ENCODE results near the gene DARS1.

Gene DARS1

DNA sequence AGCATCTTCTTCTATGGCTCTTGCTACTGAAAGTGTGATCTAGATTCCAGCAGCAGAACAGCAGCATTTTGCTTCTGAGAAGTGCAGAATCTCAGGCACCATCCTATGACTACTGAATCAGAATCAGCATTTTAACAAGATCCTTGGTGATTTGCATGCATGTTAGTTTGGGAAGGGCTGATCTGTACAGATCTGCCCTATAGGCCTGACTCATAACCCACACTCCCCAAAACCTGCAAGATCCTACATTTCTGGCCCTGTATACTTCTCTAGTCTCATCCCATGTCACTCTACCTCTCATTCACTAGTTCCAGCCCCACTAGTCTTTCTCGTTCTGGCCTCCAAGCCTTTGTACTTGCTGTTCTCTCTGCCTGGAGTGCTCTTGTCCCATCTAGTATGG, 15.7 kb upstream of the DARS1 start:
- no peaks in the 10 kb centered on the region for H3K36me3 ChIP-seq (ENCODE audit: low read length)
- no peaks in the 10 kb centered on the region for H3K9me2 ChIP-seq (replicated peaks; ENCODE audit: insufficient read depth, low read length)
- no peak for TF ChIP-seq EZH2phosphoT487 (conservative IDR thresholded peaks at IDR 0.05; ENCODE audit: low read length)
- TF ChIP-seq, protein P1, sequence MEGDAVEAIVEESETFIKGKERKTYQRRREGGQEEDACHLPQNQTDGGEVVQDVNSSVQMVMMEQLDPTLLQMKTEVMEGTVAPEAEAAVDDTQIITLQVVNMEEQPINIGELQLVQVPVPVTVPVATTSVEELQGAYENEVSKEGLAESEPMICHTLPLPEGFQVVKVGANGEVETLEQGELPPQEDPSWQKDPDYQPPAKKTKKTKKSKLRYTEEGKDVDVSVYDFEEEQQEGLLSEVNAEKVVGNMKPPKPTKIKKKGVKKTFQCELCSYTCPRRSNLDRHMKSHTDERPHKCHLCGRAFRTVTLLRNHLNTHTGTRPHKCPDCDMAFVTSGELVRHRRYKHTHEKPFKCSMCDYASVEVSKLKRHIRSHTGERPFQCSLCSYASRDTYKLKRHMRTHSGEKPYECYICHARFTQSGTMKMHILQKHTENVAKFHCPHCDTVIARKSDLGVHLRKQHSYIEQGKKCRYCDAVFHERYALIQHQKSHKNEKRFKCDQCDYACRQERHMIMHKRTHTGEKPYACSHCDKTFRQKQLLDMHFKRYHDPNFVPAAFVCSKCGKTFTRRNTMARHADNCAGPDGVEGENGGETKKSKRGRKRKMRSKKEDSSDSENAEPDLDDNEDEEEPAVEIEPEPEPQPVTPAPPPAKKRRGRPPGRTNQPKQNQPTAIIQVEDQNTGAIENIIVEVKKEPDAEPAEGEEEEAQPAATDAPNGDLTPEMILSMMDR (IDR thresholded peaks at IDR 0.05; ENCODE audit: insufficient read depth, low read length, poor library complexity, severe bottlenecking) = no peak
- no peak overlapping the region for H3K4me3 ChIP-seq (ENCODE audit: insufficient read depth, low read length, poor library complexity, severe bottlenecking)
- H3K9me3 ChIP-seq (ENCODE audit: insufficient read depth, low read length) = no peaks in the 10 kb centered on the region
- H3F3A ChIP-seq (ENCODE audit: insufficient read depth) = peaks cover 24% of the 10 kb centered on the region
- H3K79me2 ChIP-seq (ENCODE audit: insufficient read depth, low read length) = no peaks in the 10 kb centered on the region
- H4K20me1 ChIP-seq (ENCODE audit: low read depth, low read length) = no peaks in the 10 kb centered on the region
- H3K4me2 ChIP-seq (ENCODE audit: low read depth, low read length, poor library complexity, severe bottlenecking) = no peak overlapping the region
- H3K27me3 ChIP-seq (ENCODE audit: low read length) = no peaks in the 10 kb centered on the region
- peak overlapping the region; percentile 27; the same call in 1 of the 2 replicates for H3K27ac ChIP-seq (ENCODE audit: low read depth, low read length)
- H2AFZ ChIP-seq (ENCODE audit: low read depth, low read length, severe bottlenecking) = no peak overlapping the region
- H3K9ac ChIP-seq (ENCODE audit: low read length) = no peak overlapping the region

DNA sequence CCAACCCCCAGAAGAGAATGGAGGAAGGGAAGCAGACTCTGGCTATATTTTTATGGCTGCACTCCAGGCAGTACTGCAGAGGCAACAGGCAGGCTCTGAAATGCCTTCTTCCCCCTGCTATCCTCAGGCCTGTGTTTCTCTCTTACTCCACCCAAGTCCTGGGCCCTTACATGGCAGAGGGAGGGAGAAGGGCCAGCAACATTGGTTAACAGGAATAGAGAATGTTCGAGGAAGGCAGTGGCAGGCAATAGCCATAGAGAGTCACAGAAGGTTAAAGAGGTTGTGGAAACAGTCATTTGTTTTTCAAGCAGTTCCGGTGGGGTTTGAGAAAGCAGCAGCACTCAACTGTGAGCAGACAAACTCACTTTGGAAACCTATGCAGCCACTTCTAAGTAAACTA, 15.1 kb upstream of the DARS1 start:
- H3K4me2 ChIP-seq (ENCODE audit: low read depth, low read length, poor library complexity, severe bottlenecking) = peak overlapping the region; percentile 29

DNA sequence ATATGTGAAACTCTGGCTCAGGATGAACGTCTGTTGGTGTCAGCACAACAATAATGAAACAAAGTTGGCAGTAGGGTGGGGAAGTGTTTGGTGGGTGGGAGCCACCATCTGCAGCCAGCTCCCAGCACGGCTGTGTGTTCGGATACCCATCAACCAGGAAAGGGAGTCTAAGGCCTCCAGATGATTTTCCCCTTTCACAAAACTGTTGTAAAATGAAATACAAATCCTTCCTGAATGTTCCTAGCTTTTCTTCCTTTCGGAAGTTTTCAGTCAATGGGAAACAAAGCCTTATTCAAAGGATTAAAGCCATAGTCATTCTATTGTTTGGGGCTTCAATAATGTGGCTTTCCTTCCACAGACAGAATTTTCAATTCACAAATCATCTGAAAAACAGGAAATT, 14.5 kb upstream of the DARS1 start:
- Histone ChIP-seq H3K79me2 (ENCODE audit: insufficient read depth, low read length) (no peaks in the 10 kb centered on the region), H3K4me3 (ENCODE audit: insufficient read depth, low read length, poor library complexity, severe bottlenecking) (no peak overlapping the region), H2AFZ (ENCODE audit: low read depth, low read length, severe bottlenecking) (no peak overlapping the region), H3K9me3 (ENCODE audit: insufficient read depth, low read length) (no peaks in the 10 kb centered on the region), H3K27ac (ENCODE audit: low read depth, low read length) (no peak overlapping the region), H3K9me2 (replicated peaks; ENCODE audit: insufficient read depth, low read length) (no peaks in the 10 kb centered on the region), H4K20me1 (ENCODE audit: low read depth, low read length) (no peaks in the 10 kb centered on the region), H3K9ac (ENCODE audit: low read length) (no peak overlapping the region), H3F3A (ENCODE audit: insufficient read depth) (peaks cover 24% of the 10 kb centered on the region), H3K27me3 (ENCODE audit: low read length) (no peaks in the 10 kb centered on the region), H3K4me2 (ENCODE audit: low read depth, low read length, poor library complexity, severe bottlenecking) (peak overlapping the region; percentile 29), H3K36me3 (ENCODE audit: low read length) (no peaks in the 10 kb centered on the region)
- no peak for TF ChIP-seq EZH2phosphoT487 (conservative IDR thresholded peaks at IDR 0.05; ENCODE audit: low read length)
- TF ChIP-seq, protein P1 (IDR thresholded peaks at IDR 0.05; ENCODE audit: insufficient read depth, low read length, poor library complexity, severe bottlenecking) = no peak

More for the DNA sequence above, 15.1 kb upstream of the DARS1 start:
- Histone ChIP-seq H3K36me3 (ENCODE audit: low read length) (no peaks in the 10 kb centered on the region), H4K20me1 (ENCODE audit: low read depth, low read length) (no peaks in the 10 kb centered on the region), H2AFZ (ENCODE audit: low read depth, low read length, severe bottlenecking) (peak overlapping the region; percentile 24), H3K9me2 (replicated peaks; ENCODE audit: insufficient read depth, low read length) (no peaks in the 10 kb centered on the region), H3K9ac (ENCODE audit: low read length) (no peak overlapping the region), H3K27ac (ENCODE audit: low read depth, low read length) (peak overlapping the region; percentile 55), H3F3A (ENCODE audit: insufficient read depth) (peaks cover 24% of the 10 kb centered on the region), H3K27me3 (ENCODE audit: low read length) (no peaks in the 10 kb centered on the region), H3K9me3 (ENCODE audit: insufficient read depth, low read length) (no peaks in the 10 kb centered on the region), H3K4me3 (ENCODE audit: insufficient read depth, low read length, poor library complexity, severe bottlenecking) (no peak overlapping the region), H3K79me2 (ENCODE audit: insufficient read depth, low read length) (no peaks in the 10 kb centered on the region)
- TF ChIP-seq, protein P1 (IDR thresholded peaks at IDR 0.05; ENCODE audit: insufficient read depth, low read length, poor library complexity, severe bottlenecking) = no peak
- no peak for TF ChIP-seq EZH2phosphoT487 (conservative IDR thresholded peaks at IDR 0.05; ENCODE audit: low read length)

Measured in SU-DHL-6 (cell line).